ENCODE results near the gene PAGR1.
"Not testable (repeated sequence)": the region's sequence is repeated elsewhere in the genome, so short reads cannot be mapped to it uniquely, and the experiment has no call there.

The PAGR1 gene

GRCh38 chr16:29841631-29842030 lies 25.7 kb downstream of the PAGR1 start:
- no peak for DNase-seq

GRCh38 chr16:29842732-29843346 lies 26.9 kb downstream of the PAGR1 start:
- DNase-seq, result no peak

- DNase-seq, result no peak
These were observed 28.0 kb downstream of the PAGR1 start for GRCh38 chr16:29843931-29844330.

GRCh38 chr16:29844575-29845331 lies 28.8 kb downstream of the PAGR1 start:
- DNase-seq, result no peak

- DNase-seq, result no peak
These were observed 29.7 kb downstream of the PAGR1 start for GRCh38 chr16:29845656-29846055.

- DNase-seq, result peak; percentile 75 to 85
These were observed 32.7 kb downstream of the PAGR1 start for GRCh38 chr16:29848420-29849297.

- DNase-seq, result no peak
These were observed 33.6 kb downstream of the PAGR1 start for GRCh38 chr16:29849505-29849904.

GRCh38 chr16:29850998-29851397 lies 35.0 kb downstream of the PAGR1 start:
- DNase-seq, result no peak

GRCh38 chr16:29852654-29853053 lies 36.7 kb downstream of the PAGR1 start:
- DNase-seq, result no peak

- no peak for DNase-seq
These were observed 38.7 kb downstream of the PAGR1 start for GRCh38 chr16:29854520-29855100.

GRCh38 chr16:29857133-29857760 lies 41.3 kb downstream of the PAGR1 start:
- DNase-seq, result no peak

- no peak for DNase-seq
These were observed 42.3 kb downstream of the PAGR1 start for GRCh38 chr16:29858149-29858849.

- no peak for DNase-seq
These were observed 43.0 kb downstream of the PAGR1 start for GRCh38 chr16:29858974-29859373.

GRCh38 chr16:29860218-29860617 lies 44.3 kb downstream of the PAGR1 start:
- no peak for DNase-seq

- DNase-seq, result no peak
These were observed 46.5 kb downstream of the PAGR1 start for GRCh38 chr16:29862383-29862883.

- DNase-seq, result peak; percentile 88 to 92
These were observed 47.1 kb downstream of the PAGR1 start, which contains the start of gene CDIPT for GRCh38 chr16:29862884-29863668. TSS of gene CDIPT (minus strand) at chr16:29863226. CDS start at chr16:29862857, 369 bp downstream.

GRCh38 chr16:29863669-29863984 lies 47.7 kb downstream of the PAGR1 start:
- DNase-seq, result no peak

- DNase-seq, result no peak
These were observed 48.3 kb downstream of the PAGR1 start for GRCh38 chr16:29864205-29864604.

GRCh38 chr16:29868396-29869009 lies 52.6 kb downstream of the PAGR1 start:
- no peak for DNase-seq

GRCh38 chr16:29869067-29869466 lies 53.1 kb downstream of the PAGR1 start:
- DNase-seq, result not testable (repeated sequence)

Data from stimulated activated CD4-positive, alpha-beta T cell treated with anti-CD3 and anti-CD28 coated beads, Interleukin-4, amount 100 ng/mL, for 4 hours (primary cell).